Activated CD4-positive, alpha-beta T cell treated with anti-CD3 and anti-CD28 coated beads for 24 hours (primary cell): ENCODE measurements around the gene VPS13C.

Source experiments
- DNase-seq, 2 donors: peaks; one replicate each; pipeline ENCODE4 v3.0.0-alpha.2; 2020; ENCODE audit warnings: low read depth in 2 of 2

VPS13C gene

GRCh38 chr15:61818801-61819200 is 241.4 kb downstream of the VPS13C start:
- DNase-seq, result no peak

- no peak for DNase-seq
Measured at GRCh38 chr15:61816856-61817255, 243.4 kb downstream of the VPS13C start.

GRCh38 chr15:61815356-61816083 is 244.7 kb downstream of the VPS13C start:
- DNase-seq, result no peak

- DNase-seq, result no peak
Measured at GRCh38 chr15:61812476-61812875, 247.8 kb downstream of the VPS13C start.

- no peak for DNase-seq
Measured at GRCh38 chr15:61811952-61812351, 248.3 kb downstream of the VPS13C start.

GRCh38 chr15:61809216-61809615 is 251.0 kb downstream of the VPS13C start:
- DNase-seq, result no peak

GRCh38 chr15:61807281-61807929 is 252.8 kb downstream of the VPS13C start:
- no peak for DNase-seq
